Endothelial cell of umbilical vein (primary cell): ENCODE data around the gene PLEKHJ1.

Experiments
- EZH2 ChIP-seq: IDR thresholded peaks from 2 replicates; pipeline ENCODE4 v1.6.1; 2012; ENCODE audit warnings: borderline replicate concordance, low read depth, mild to moderate bottlenecking, moderate library complexity, low read length, inconsistent platforms; ENCODE audit not compliant: severe bottlenecking
- FOS ChIP-seq: IDR thresholded peaks from 2 replicates; pipeline ENCODE4 v1.6.1; 2011; ENCODE audit warnings: mild to moderate bottlenecking, low read length, moderate library complexity, borderline replicate concordance; ENCODE audit not compliant: insufficient read depth
- GATA2 ChIP-seq: IDR thresholded peaks from 2 replicates; pipeline ENCODE4 v1.7.0; 2011; ENCODE audit warnings: low read depth, mild to moderate bottlenecking, moderate library complexity, mixed read lengths, low read length; ENCODE audit not compliant: insufficient read length, insufficient read depth
- JUN ChIP-seq: IDR thresholded peaks from 2 replicates; pipeline ENCODE4 v1.6.1; 2011; ENCODE audit warnings: borderline replicate concordance, low read depth; ENCODE audit not compliant: insufficient read length, insufficient read depth
- MYC ChIP-seq: IDR thresholded peaks from one replicate; pipeline ENCODE4 v1.6.1; 2011; ENCODE audit warnings: mild to moderate bottlenecking, low read depth, low read length
- POLR2A ChIP-seq: IDR thresholded peaks from 2 replicates; pipeline ENCODE4 v1.6.1; 2012; ENCODE audit warnings: low read depth, mild to moderate bottlenecking, control low read depth, low read length
- POLR2AphosphoS5 ChIP-seq: IDR thresholded peaks from 2 replicates; pipeline ENCODE4 v1.6.1; 2012; ENCODE audit warnings: low read depth, mild to moderate bottlenecking, control low read depth, low read length, moderate library complexity; ENCODE audit not compliant: insufficient read depth
- TF ChIP-seq, protein P1 (sequence below), 2 donors: IDR thresholded peaks; 1 replicate in 1 of 2; 2 replicates in 1 of 2; pipeline ENCODE4 v1.5.1; 2011; ENCODE audit warnings: low read length in 2 of 2, mild to moderate bottlenecking in 2 of 2, moderate library complexity in 2 of 2, control low read depth in 1 of 2, inconsistent platforms in 1 of 2, low read depth in 1 of 2; ENCODE audit not compliant: insufficient read depth in 1 of 2; ENCODE audit errors: extremely low read depth in 1 of 2
- TF ChIP-seq, protein P2 (sequence below): IDR thresholded peaks from 2 replicates; pipeline ENCODE4 v1.6.1; 2011; ENCODE audit not compliant: insufficient read depth, insufficient read length

- TF ChIP-seq, protein P1, sequence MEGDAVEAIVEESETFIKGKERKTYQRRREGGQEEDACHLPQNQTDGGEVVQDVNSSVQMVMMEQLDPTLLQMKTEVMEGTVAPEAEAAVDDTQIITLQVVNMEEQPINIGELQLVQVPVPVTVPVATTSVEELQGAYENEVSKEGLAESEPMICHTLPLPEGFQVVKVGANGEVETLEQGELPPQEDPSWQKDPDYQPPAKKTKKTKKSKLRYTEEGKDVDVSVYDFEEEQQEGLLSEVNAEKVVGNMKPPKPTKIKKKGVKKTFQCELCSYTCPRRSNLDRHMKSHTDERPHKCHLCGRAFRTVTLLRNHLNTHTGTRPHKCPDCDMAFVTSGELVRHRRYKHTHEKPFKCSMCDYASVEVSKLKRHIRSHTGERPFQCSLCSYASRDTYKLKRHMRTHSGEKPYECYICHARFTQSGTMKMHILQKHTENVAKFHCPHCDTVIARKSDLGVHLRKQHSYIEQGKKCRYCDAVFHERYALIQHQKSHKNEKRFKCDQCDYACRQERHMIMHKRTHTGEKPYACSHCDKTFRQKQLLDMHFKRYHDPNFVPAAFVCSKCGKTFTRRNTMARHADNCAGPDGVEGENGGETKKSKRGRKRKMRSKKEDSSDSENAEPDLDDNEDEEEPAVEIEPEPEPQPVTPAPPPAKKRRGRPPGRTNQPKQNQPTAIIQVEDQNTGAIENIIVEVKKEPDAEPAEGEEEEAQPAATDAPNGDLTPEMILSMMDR (IDR thresholded peaks at IDR 0.05; ENCODE audit: extremely low read depth in 1 of 2, insufficient read depth in 1 of 2, low read depth in 1 of 2, low read length in 2 of 2): peak; percentile 70
- TF ChIP-seq EZH2 (no peak), POLR2A (no peak), MYC (no peak), POLR2AphosphoS5 (no peak), FOS (no peak), JUN (no peak), GATA2 (no peak)
- TF ChIP-seq, protein P2, sequence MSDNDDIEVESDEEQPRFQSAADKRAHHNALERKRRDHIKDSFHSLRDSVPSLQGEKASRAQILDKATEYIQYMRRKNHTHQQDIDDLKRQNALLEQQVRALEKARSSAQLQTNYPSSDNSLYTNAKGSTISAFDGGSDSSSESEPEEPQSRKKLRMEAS: no peak
Observed at GRCh38 chr19:2261438-2262172, 25.5 kb upstream of the PLEKHJ1 start.
